Keratinocyte (primary cell): ENCODE data around the gene DENND2A.

Experiments
- EZH2 ChIP-seq: IDR thresholded peaks from one replicate; pipeline ENCODE4 v1.6.1; 2012; ENCODE audit warnings: inconsistent platforms, mild to moderate bottlenecking, low read length, moderate library complexity
- TF ChIP-seq, protein P1 (sequence below), 3 experiments: IDR thresholded peaks in 1 of 3; conservative IDR thresholded peaks in 1 of 3; optimal IDR thresholded peaks in 1 of 3; 2 replicates in 2 of 3; 3 replicates in 1 of 3; pipeline versions ENCODE3 to v1.5.1; 2011; ENCODE audit warnings: low read length in 3 of 3, mild to moderate bottlenecking in 3 of 3, moderate library complexity in 2 of 3, control low read depth in 1 of 3, inconsistent platforms in 1 of 3; ENCODE audit not compliant: insufficient read depth in 2 of 3; ENCODE audit errors: extremely low read depth in 1 of 3

DNA sequence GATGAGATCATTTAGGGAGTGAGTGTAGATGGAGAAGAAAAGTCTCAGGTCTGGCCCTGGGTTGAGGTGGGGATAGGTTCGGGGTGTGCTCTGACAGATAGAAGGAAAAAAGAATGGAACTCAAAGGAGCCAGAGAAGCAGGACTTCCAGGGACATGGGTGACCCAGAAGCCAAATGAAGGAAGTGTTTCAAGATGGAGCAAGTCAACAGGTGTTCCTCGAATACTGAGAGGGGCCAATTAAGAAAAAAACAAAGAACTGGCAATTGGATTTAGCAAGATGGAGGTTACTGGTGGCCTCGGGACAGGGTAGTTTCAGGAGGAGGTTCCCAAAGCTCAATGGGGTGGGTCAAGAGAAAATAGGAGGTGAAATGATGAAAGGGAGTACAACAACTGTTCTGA is 40.3 kb downstream of the DENND2A start:
- TF ChIP-seq, protein P1, sequence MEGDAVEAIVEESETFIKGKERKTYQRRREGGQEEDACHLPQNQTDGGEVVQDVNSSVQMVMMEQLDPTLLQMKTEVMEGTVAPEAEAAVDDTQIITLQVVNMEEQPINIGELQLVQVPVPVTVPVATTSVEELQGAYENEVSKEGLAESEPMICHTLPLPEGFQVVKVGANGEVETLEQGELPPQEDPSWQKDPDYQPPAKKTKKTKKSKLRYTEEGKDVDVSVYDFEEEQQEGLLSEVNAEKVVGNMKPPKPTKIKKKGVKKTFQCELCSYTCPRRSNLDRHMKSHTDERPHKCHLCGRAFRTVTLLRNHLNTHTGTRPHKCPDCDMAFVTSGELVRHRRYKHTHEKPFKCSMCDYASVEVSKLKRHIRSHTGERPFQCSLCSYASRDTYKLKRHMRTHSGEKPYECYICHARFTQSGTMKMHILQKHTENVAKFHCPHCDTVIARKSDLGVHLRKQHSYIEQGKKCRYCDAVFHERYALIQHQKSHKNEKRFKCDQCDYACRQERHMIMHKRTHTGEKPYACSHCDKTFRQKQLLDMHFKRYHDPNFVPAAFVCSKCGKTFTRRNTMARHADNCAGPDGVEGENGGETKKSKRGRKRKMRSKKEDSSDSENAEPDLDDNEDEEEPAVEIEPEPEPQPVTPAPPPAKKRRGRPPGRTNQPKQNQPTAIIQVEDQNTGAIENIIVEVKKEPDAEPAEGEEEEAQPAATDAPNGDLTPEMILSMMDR (optimal IDR thresholded peaks at IDR 0.05 in 1 of 3, IDR thresholded peaks at IDR 0.05 in 1 of 3, conservative IDR thresholded peaks at IDR 0.05 in 1 of 3; ENCODE audit: extremely low read depth in 1 of 3, insufficient read depth in 2 of 3, low read length in 3 of 3) = no peak
- no peak for TF ChIP-seq EZH2
